ENCODE results near the gene NXN.
"Not testable (repeated sequence)": the region's sequence is repeated elsewhere in the genome, so short reads cannot be mapped to it uniquely, and the experiment has no call there.

Gene NXN

GRCh38 chr17:811051-811784 is 168.4 kb downstream of the NXN start:
- Histone ChIP-seq H3K27me3 (replicated peaks; ENCODE audit: control insufficient read depth, insufficient read depth, low read length) (no peaks in the 10 kb centered on the region; the same call in 1 of the 2 replicates), H3K4me3 (replicated peaks; ENCODE audit: low read depth, low read length) (no peak overlapping the region), H3K36me3 (ENCODE audit: control insufficient read depth, insufficient read depth, low read length) (no peaks in the 10 kb centered on the region)
- TF ChIP-seq CTCF (IDR thresholded peaks at IDR 0.05; ENCODE audit: insufficient read depth, low read length, poor library complexity, severe bottlenecking), result no peak
- peak; percentile 39 for DNase-seq (ENCODE audit: extremely low read depth, insufficient read length)

GRCh38 chr17:807523-808294 is 171.9 kb downstream of the NXN start:
- no peak for TF ChIP-seq CTCF (IDR thresholded peaks at IDR 0.05; ENCODE audit: insufficient read depth, low read length, poor library complexity, severe bottlenecking)
- DNase-seq (ENCODE audit: extremely low read depth, insufficient read length), result no peak
- no peaks in the 10 kb centered on the region; the same call in 1 of the 2 replicates for H3K27me3 ChIP-seq (replicated peaks; ENCODE audit: control insufficient read depth, insufficient read depth, low read length)
- H3K4me3 ChIP-seq (replicated peaks; ENCODE audit: low read depth, low read length), result no peak overlapping the region
- H3K36me3 ChIP-seq (ENCODE audit: control insufficient read depth, insufficient read depth, low read length), result no peaks in the 10 kb centered on the region

GRCh38 chr17:806781-807522 is 172.6 kb downstream of the NXN start:
- no peak overlapping the region for H3K4me3 ChIP-seq (replicated peaks; ENCODE audit: low read depth, low read length)
- no peaks in the 10 kb centered on the region; the same call in 1 of the 2 replicates for H3K27me3 ChIP-seq (replicated peaks; ENCODE audit: control insufficient read depth, insufficient read depth, low read length)
- TF ChIP-seq CTCF (IDR thresholded peaks at IDR 0.05; ENCODE audit: insufficient read depth, low read length, poor library complexity, severe bottlenecking), result no peak
- H3K36me3 ChIP-seq (ENCODE audit: control insufficient read depth, insufficient read depth, low read length), result no peaks in the 10 kb centered on the region
- DNase-seq (ENCODE audit: extremely low read depth, insufficient read length), result no peak

GRCh38 chr17:806346-806745 is 173.2 kb downstream of the NXN start:
- Histone ChIP-seq H3K36me3 (ENCODE audit: control insufficient read depth, insufficient read depth, low read length) (no peaks in the 10 kb centered on the region), H3K27me3 (replicated peaks; ENCODE audit: control insufficient read depth, insufficient read depth, low read length) (no peaks in the 10 kb centered on the region; the same call in 1 of the 2 replicates), H3K4me3 (replicated peaks; ENCODE audit: low read depth, low read length) (no peak overlapping the region)
- no peak for DNase-seq (ENCODE audit: extremely low read depth, insufficient read length)
- no peak for TF ChIP-seq CTCF (IDR thresholded peaks at IDR 0.05; ENCODE audit: insufficient read depth, low read length, poor library complexity, severe bottlenecking)

- H3K36me3 ChIP-seq (ENCODE audit: control insufficient read depth, insufficient read depth, low read length), result not testable (repeated sequence)
Measured at GRCh38 chr17:805886-806285, 173.7 kb downstream of the NXN start.

More at GRCh38 chr17:805886-806285, 173.7 kb downstream of the NXN start:
- not testable (repeated sequence) for DNase-seq (ENCODE audit: extremely low read depth, insufficient read length); H3K27me3 ChIP-seq (replicated peaks; ENCODE audit: control insufficient read depth, insufficient read depth, low read length); H3K4me3 ChIP-seq (replicated peaks; ENCODE audit: low read depth, low read length)
